Natural killer cell treated with Interleukin-12 subunit alpha and Interleukin-12 subunit beta and Interleukin-15 and Interleukin-18, amount 100 ng/mL, for 72 hours (primary cell): ENCODE results near the gene CAPRIN1. TPM values are rescaled to one million over a fixed set of nuclear protein-coding genes. Genes with fewer than 3 reads are reported as not detected.

Source experiments
- ATAC-seq, 2 donors: fragments of 150-1000 bp; cut with Tn5 transposase in 1 of 2; sonication (Bioruptor Pico), chemical (Tn5 transposase) in 1 of 2; 2 replicates each; pipeline ENCODE4 v1.10.0; 2021
- DNase-seq: peaks from one replicate; pipeline ENCODE4 v3.0.0; 2022; ENCODE audit warnings: low spot score
- H3K27ac Mint-ChIP-seq, 2 donors: 1 replicate in 1 of 2; 2 replicates in 1 of 2; pipeline ENCODE4 v1.8.0; 2022; ENCODE audit warnings: mixed read lengths in 2 of 2, mild to moderate bottlenecking in 1 of 2, moderate library complexity in 1 of 2
- H3K27me3 Mint-ChIP-seq, 2 donors: 1 replicate in 1 of 2; 2 replicates in 1 of 2; pipeline ENCODE4 v1.8.0; 2022; ENCODE audit warnings: mixed read lengths in 2 of 2
- H3K36me3 Mint-ChIP-seq: one replicate; pipeline ENCODE4 v1.8.0; 2022; ENCODE audit warnings: mixed read lengths
- H3K4me1 Mint-ChIP-seq, 2 donors: 1 replicate in 1 of 2; 2 replicates in 1 of 2; pipeline ENCODE4 v1.8.0; 2022; ENCODE audit warnings: low read depth in 2 of 2, mixed read lengths in 2 of 2, mild to moderate bottlenecking in 1 of 2
- H3K4me3 Mint-ChIP-seq: one replicate; pipeline ENCODE4 v1.8.0; 2022; ENCODE audit warnings: mixed read lengths
- H3K9me3 Mint-ChIP-seq: 2 replicates; pipeline ENCODE4 v1.8.0; 2022; ENCODE audit warnings: mixed read lengths
- total RNA-seq, 2 donors: library from RNA; stranded (reverse); gene quantifications; one replicate each; pipeline ENCODE4 v1.2.3, GENCODE V29; 2022

Gene CAPRIN1
- total RNA-seq, 2 donors from 2014 or later, result 228 to 234 TPM

DNA sequence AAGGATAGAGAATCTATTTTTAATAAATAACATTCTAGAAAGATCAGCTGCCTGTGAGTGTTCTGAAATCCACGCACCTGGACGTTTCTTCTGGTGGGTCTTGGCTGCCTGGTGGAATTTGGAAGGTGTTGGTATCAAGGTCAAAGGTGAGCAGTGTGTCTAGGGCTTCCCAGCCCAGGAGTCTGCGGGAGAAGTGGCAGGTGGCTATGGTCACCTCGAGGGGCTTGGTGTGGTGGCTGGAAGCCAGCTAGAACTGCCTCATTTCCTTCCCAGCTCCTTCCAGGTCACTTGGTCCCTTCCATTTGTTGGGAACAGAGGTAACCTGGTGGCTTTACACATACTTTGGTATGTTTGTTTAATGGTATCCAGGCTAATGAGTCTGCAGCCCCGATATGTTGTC is 95.3 kb downstream of the CAPRIN1 start:
- Mint-ChIP-seq H3K4me1 (peaks cover 0 to 1% of the 10 kb centered on the region in 2 donors), H3K4me3 (no peak overlapping the region), H3K27ac (no peak overlapping the region), H3K36me3 (peaks cover 24% of the 10 kb centered on the region), H3K9me3 (no peaks in the 10 kb centered on the region), H3K27me3 (no peaks in the 10 kb centered on the region)
- DNase-seq (no peak), ATAC-seq (no peak)

DNA sequence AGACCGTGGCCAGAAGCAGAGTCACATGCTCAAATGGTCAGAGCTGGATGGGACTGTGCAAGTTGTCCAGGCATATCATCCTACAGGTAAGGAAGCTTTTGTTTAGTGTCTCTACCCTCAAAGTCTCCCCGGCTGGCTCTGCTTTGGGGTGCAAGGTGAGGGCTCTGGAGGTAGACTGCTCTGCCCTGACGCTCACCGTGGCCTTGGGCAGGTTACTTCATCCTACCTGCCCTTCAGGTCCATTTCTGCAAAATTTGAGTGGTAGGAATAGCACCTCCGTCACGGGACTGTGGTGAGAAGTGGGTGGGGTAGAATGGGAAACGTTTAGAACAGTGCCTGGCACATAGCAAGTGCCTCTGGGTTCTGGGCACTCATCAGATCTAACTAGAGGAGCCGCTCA is 96.0 kb downstream of the CAPRIN1 start:
- ATAC-seq, result no peak

DNA sequence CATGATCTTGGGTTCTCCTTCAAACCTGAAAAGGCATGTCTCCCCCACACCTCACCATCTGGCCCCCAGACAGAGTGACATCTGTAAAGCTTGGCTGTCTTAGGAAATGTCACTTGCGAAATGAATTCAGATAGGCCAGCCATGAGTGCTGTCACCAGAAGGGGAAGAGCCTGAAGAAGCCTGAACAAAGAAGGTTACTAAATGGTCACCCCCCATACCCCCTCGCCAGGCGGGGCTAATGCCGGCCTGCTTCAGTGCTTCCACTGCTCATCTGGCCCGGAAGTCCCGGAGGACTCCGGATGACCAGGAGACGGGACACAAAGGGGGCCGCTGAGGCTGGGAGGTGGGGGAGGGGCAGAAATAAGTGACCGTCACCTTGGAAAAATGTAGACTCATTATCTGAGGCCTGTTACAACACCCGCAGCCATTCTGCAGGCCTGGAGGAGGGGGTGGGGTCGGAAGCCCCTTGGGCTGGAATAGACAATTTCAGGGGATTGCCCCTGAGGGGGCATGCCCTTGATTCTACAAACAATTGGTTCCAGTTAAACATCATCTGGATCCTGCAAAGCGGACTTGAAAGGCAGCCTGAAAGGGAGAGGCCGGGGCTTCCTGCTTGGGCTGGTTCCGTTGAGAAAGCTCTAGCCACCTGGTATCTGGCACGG is 97.1 kb downstream of the CAPRIN1 start:
- no peaks in the 10 kb centered on the region for H3K9me3 Mint-ChIP-seq
- no peak overlapping the region for H3K4me3 Mint-ChIP-seq
- no peak for DNase-seq
- no peak for ATAC-seq
- peaks cover 0 to 7% of the 10 kb centered on the region in 2 donors for H3K4me1 Mint-ChIP-seq
- H3K27ac Mint-ChIP-seq, result no peak overlapping the region
- H3K27me3 Mint-ChIP-seq, result no peaks in the 10 kb centered on the region
- H3K36me3 Mint-ChIP-seq, result peaks cover 26% of the 10 kb centered on the region

More for the DNA sequence above, 96.0 kb downstream of the CAPRIN1 start:
- Mint-ChIP-seq H3K36me3 (peaks cover 21% of the 10 kb centered on the region), H3K4me3 (no peak overlapping the region), H3K27me3 (no peaks in the 10 kb centered on the region), H3K4me1 (peaks cover 0 to 3% of the 10 kb centered on the region in 2 donors), H3K9me3 (no peaks in the 10 kb centered on the region), H3K27ac (no peak overlapping the region)
- DNase-seq, result no peak

DNA sequence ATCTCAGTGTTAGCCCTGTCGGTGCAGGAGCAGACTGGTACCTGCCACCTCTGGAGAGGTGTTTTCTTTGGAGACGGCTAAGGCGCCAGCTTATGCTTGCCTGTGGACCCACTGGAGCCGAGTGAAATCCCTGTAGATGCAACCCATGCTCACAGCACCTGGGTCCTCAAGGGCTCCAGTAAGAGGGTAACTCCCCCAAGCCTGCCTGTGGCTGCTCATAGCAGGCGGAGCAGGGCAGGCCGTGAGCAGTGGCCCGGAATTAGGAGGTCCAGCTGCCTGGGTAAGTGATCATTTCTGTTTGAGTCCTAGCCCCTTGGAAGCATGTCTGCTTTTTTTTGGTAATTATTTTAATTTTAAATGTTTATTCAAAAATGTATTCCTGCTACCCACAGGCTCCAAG is 97.7 kb downstream of the CAPRIN1 start:
- peaks cover 0 to 7% of the 10 kb centered on the region in 2 donors for H3K4me1 Mint-ChIP-seq
- no peak overlapping the region for H3K4me3 Mint-ChIP-seq
- peaks cover 26% of the 10 kb centered on the region for H3K36me3 Mint-ChIP-seq
- no peaks in the 10 kb centered on the region for H3K27me3 Mint-ChIP-seq
- H3K9me3 Mint-ChIP-seq, result no peaks in the 10 kb centered on the region
- no peak for DNase-seq
- H3K27ac Mint-ChIP-seq, result no peak overlapping the region
- ATAC-seq, result no peak

DNA sequence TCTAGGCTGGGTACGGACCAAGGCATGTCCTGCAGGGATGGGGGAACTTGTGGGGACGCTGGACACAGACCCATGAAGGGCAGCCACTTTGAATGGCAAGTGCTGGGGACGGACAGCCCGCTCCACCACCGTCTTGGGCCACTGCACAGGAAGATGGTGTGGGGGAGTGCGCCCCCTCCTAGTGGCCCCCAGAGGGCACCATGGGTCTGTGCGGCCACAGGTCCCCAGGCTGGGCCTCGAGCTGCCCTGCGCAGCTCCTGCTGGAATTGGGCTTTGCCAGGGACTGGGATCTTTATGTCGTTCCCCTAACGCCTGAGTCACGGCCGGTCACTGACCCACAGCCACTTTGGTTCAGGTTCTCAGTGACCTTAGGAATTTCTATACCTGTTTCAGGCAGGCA is 98.3 kb downstream of the CAPRIN1 start:
- H3K27me3 Mint-ChIP-seq, result no peaks in the 10 kb centered on the region
- no peak overlapping the region for H3K4me3 Mint-ChIP-seq
- H3K4me1 Mint-ChIP-seq, result peaks cover 0 to 7% of the 10 kb centered on the region in 2 donors
- DNase-seq (no peak), ATAC-seq (no peak)
- no peak overlapping the region for H3K27ac Mint-ChIP-seq
- no peaks in the 10 kb centered on the region for H3K9me3 Mint-ChIP-seq
- peaks cover 26% of the 10 kb centered on the region for H3K36me3 Mint-ChIP-seq

DNA sequence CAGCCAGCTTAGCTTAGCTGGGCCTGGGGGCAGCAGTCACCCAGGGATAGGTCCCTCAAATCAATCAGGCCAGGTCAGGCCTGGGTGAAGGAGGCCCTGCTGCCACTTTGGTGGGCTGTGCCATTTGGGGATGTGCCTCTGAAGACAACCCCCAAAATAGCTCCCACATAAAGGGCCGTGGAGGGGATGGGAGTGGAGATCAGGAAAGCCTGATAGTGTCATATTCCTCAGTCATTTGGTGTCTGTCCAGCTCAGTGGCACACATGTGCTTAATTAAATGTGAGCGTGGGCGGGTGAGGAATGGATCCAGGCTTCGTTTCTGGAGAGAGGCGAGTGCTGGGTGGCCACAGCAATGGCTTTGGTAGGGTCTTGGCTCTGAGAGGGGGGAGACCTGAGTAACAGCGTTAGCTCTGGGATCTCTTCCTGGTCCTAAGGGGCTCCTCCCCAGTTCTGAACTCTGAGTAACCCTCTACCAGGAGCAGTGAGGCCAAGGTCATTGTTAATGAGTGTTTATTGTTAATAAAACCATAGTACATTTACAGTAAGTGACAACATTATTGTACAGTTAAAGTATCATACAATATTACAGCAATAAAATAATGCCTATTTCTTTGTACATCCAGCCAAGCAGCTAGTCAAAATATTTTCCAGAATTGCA is 99.1 kb downstream of the CAPRIN1 start:
- Mint-ChIP-seq H3K27ac (no peak overlapping the region), H3K36me3 (peaks cover 21% of the 10 kb centered on the region), H3K4me1 (peaks cover 0 to 7% of the 10 kb centered on the region in 2 donors), H3K4me3 (no peak overlapping the region), H3K9me3 (no peaks in the 10 kb centered on the region), H3K27me3 (no peaks in the 10 kb centered on the region)
- ATAC-seq (no peak), DNase-seq (no peak)

Other genes starting within 250 kb of the CAPRIN1 start
- not detected for gene LMO2, start 159.7 kb upstream of the CAPRIN1 start, total RNA-seq
- gene NAT10, start 53.9 kb downstream of the CAPRIN1 start, total RNA-seq, result 100 to 1,000 TPM in 1 of 2 donors, 10 to 100 TPM in 1; 93.6 to 135 TPM